CD4-positive, alpha-beta T cell (primary cell): ENCODE data around the gene KIF5A. TPM values are rescaled to one million over a fixed set of nuclear protein-coding genes. Genes with fewer than 3 reads are reported as not detected.
A peak's percentile ranks its signal among the peaks of the same experiment; 100 is the strongest.
"Not testable (repeated sequence)": the region's sequence is repeated elsewhere in the genome, so short reads cannot be mapped to it uniquely, and the experiment has no call there.

ENCODE experiments used
- ATAC-seq: fragments of 200-7000 bp; cut with Tn5 transposase; one replicate; pipeline ENCODE4 v1.10.0; 2022; ENCODE audit warnings: mild to moderate bottlenecking; ENCODE audit not compliant: poor library complexity
- CTCF ChIA-PET: fragments of 350-600 bp; sonication (Branson Sonifier 250); formaldehyde crosslinking; loops from one replicate; lab custom pipeline; 2021; ENCODE audit warnings: antibody characterized with exemption, inconsistent platforms; lab: Charles Lee
- POLR2A ChIA-PET: fragments of 350-600 bp; sonication (Branson Sonifier 250); formaldehyde crosslinking; loops from one replicate; lab custom pipeline; 2021; ENCODE audit warnings: antibody characterized with exemption, inconsistent platforms; lab: Charles Lee
- DNase-seq, 14 experiments: peaks; one replicate each; pipeline ENCODE4 v3.0.0-alpha.2; 2013 to 2020; ENCODE audit warnings: mixed read lengths in 2 of 14
- H3K27ac ChIP-seq, 2 donors: one replicate each; pipeline versions ENCODE4 v1.5.1 to v1.7.0; 2013; ENCODE audit warnings: low read length in 2 of 2, low read depth in 1 of 2, mild to moderate bottlenecking in 1 of 2
- H3K27me3 ChIP-seq, 2 experiments: 1 replicate in 1 of 2; 2 replicates in 1 of 2; pipeline versions ENCODE4 v1.6.1 to v1.7.0; 2013; ENCODE audit warnings: low read length in 2 of 2, control low read depth in 1 of 2, mild to moderate bottlenecking in 1 of 2, moderate library complexity in 1 of 2; ENCODE audit not compliant: insufficient read depth in 2 of 2, control insufficient read depth in 1 of 2
- H3K36me3 ChIP-seq: one replicate; pipeline ENCODE4 v1.6.1; 2013; ENCODE audit warnings: low read length, control low read depth; ENCODE audit not compliant: insufficient read depth
- H3K4me1 ChIP-seq: one replicate; pipeline ENCODE4 v1.6.1; 2013; ENCODE audit warnings: low read length, control low read depth; ENCODE audit not compliant: insufficient read depth
- H3K4me3 ChIP-seq: one replicate; pipeline ENCODE4 v1.5.1; 2013; ENCODE audit warnings: mild to moderate bottlenecking, low read length, moderate library complexity
- H3K9me3 ChIP-seq, 2 experiments: 1 replicate in 1 of 2; 2 replicates in 1 of 2; pipeline versions ENCODE4 v1.6.1 to v1.7.0; 2013; ENCODE audit warnings: low read length in 2 of 2, mild to moderate bottlenecking in 2 of 2, control low read depth in 1 of 2, moderate library complexity in 1 of 2; ENCODE audit not compliant: control insufficient read depth in 1 of 2, insufficient read depth in 1 of 2
- H3K27ac Mint-ChIP-seq: one replicate; pipeline ENCODE4 v1.8.0; 2020; ENCODE audit warnings: mixed read lengths
- H3K27me3 Mint-ChIP-seq: one replicate; pipeline ENCODE4 v1.8.0; 2021; ENCODE audit warnings: mixed read lengths
- H3K36me3 Mint-ChIP-seq: one replicate; pipeline ENCODE4 v1.8.0; 2021; ENCODE audit warnings: low read depth, mixed read lengths
- H3K4me1 Mint-ChIP-seq: one replicate; pipeline ENCODE4 v1.8.0; 2021; ENCODE audit warnings: low read depth, mixed read lengths
- H3K4me3 Mint-ChIP-seq: one replicate; pipeline ENCODE4 v1.8.0; 2020; ENCODE audit warnings: mild to moderate bottlenecking, mixed read lengths
- H3K9me3 Mint-ChIP-seq: one replicate; pipeline ENCODE4 v1.8.0; 2020; ENCODE audit warnings: mixed read lengths
- intact Hi-C, 2 experiments: fragments of 100-400 bp; cut with DNase I in 1 of 2; cut with micrococcal nuclease in 1 of 2; formaldehyde crosslinking; loops; one replicate each; pipeline versions ENCODE4 v1.15.1 to v1.9.0; 2023 to 2025; cut with DNase I, micrococcal nuclease
- total RNA-seq, 174 experiments: library from RNA in 2 of 174; stranded (reverse) in 2 of 174; gene quantifications; one replicate each; pipeline ENCODE4 v1.2.3 and lab custom pipeline; 2021 to 2026
- TF ChIP-seq, protein P1 (sequence below): fragments of 200-600 bp; IDR thresholded peaks from one replicate; pipeline ENCODE4 v1.8.0; 2022; ENCODE audit warnings: antibody characterized with exemption, mild to moderate bottlenecking

KIF5A gene
- total RNA-seq, 2 experiments from 2014 or later = 0.39 to 0.47 TPM

DNA sequence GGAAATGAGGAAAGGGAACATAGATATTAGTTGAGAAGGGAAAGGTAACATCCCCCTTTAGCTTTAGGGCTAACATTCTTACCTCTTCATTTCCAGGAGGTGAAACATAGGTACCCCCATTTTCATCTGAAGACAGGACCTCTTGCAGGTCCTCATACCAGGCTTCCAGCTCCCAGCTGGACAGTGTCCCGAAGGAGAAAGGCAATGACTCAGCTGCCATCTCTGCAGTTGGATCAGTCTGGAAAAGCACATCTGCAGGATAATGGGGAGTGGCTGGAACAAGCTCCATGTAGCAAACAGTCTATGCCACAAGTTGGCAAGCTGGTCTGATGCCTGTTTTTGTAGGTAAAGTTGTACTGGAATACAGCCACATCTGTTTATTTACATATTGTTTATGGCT, 32.7 kb upstream of the KIF5A start:
- Mint-ChIP-seq H3K4me1 (peaks cover 45% of the 10 kb centered on the region), H3K27me3 (no peaks in the 10 kb centered on the region), H3K36me3 (peaks cover 87% of the 10 kb centered on the region), H3K9me3 (no peaks in the 10 kb centered on the region), H3K4me3 (peak overlapping the region; percentile 81), H3K27ac (peak overlapping the region; percentile 100)
- Histone ChIP-seq H3K9me3 (no peaks in the 10 kb centered on the region), H3K27ac (peak overlapping the region in 1 of 2 donors; percentile 11), H3K36me3 (peaks cover 59% of the 10 kb centered on the region), H3K27me3 (no peaks in the 10 kb centered on the region), H3K4me1 (peaks cover 41% of the 10 kb centered on the region), H3K4me3 (no peak overlapping the region)
- TF ChIP-seq, protein P1, sequence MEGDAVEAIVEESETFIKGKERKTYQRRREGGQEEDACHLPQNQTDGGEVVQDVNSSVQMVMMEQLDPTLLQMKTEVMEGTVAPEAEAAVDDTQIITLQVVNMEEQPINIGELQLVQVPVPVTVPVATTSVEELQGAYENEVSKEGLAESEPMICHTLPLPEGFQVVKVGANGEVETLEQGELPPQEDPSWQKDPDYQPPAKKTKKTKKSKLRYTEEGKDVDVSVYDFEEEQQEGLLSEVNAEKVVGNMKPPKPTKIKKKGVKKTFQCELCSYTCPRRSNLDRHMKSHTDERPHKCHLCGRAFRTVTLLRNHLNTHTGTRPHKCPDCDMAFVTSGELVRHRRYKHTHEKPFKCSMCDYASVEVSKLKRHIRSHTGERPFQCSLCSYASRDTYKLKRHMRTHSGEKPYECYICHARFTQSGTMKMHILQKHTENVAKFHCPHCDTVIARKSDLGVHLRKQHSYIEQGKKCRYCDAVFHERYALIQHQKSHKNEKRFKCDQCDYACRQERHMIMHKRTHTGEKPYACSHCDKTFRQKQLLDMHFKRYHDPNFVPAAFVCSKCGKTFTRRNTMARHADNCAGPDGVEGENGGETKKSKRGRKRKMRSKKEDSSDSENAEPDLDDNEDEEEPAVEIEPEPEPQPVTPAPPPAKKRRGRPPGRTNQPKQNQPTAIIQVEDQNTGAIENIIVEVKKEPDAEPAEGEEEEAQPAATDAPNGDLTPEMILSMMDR = no peak
- CTCF ChIA-PET = no interaction called here
- no peak for ATAC-seq
- DNase-seq = no peak
- POLR2A ChIA-PET = no interaction called here
- intact Hi-C loops = no loop called here

DNA sequence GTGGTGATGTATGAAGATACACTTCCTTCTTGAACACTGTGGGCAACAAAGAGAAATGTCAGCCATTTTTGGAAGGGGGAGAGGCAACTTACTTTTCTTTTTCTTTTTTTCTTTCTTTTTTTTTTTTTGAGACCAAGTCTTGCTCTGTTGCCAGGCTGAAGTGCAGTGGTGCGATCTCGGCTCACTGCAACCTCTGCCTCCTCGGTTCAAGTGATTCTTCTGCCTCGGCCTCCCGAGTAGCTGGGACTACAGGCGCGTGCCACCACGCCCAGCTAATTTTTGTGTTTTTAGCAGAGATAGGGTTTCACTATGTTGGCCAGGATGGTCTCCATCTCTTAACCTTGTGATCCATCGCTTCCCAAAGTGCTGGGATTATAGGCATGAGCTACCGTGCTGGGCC, 32.1 kb upstream of the KIF5A start:
- Mint-ChIP-seq H3K27ac (peak overlapping the region; percentile 100), H3K4me1 (peaks cover 47% of the 10 kb centered on the region), H3K4me3 (peak overlapping the region; percentile 95), H3K36me3 (peaks cover 82% of the 10 kb centered on the region)
- H3K9me3 ChIP-seq, ATAC-seq, DNase-seq, H3K9me3 Mint-ChIP-seq, H3K27me3 ChIP-seq, H3K27me3 Mint-ChIP-seq, POLR2A ChIA-PET, H3K4me3 ChIP-seq: not testable (repeated sequence)
- Histone ChIP-seq H3K4me1 (peaks cover 44% of the 10 kb centered on the region), H3K36me3 (peaks cover 53% of the 10 kb centered on the region), H3K27ac (peak overlapping the region in 1 of 2 donors; percentile 16)
- CTCF ChIA-PET = interaction anchor here (2.0 kb wide), 1 partner anchor 59 kb away, joined by 8 read pairs; the partner anchor contains the start of gene GLI1
- intact Hi-C loops = loop anchor here in 1 of 2 experiments (1.0 kb wide), 1 partner anchor 30 kb away; the partner anchor contains the start of gene DCTN2

DNA sequence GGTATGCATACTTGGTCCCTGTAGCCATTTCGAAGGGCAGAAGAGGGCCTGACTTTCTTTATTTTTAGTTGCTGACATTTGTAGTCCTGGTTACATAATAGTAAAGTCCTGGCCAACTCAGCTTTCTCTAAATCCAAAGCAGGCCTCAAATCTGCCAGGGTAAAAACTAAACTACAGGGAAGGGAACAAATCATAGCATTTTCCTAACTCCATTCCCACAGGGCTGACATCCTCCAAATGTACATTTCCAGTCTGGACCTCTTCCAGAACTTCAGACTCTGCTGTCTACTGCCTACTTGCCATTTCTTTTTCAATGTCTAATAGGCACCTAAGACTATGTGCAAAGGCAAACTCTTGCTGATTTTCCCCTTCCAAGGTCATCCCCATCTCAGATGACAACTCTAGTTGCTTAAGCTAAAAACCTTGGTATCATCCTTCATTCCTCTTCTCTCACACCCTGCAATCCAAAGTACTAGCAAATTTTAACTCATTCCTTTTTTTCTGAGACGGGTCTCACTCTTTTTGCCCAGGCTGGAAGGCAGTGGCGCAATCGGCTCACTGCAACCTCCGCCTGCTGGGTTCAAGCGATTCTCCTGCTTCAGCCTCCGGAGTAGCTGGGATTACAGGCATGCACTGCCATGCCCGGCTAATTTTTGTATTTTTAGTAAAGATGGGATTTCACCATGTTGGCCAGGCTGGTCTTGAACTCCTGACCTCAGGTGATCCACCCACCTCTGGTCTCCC, 31.5 kb upstream of the KIF5A start:
- no peak for ATAC-seq
- TF ChIP-seq, protein P1 = no peak
- intact Hi-C loops = loop anchor here in 1 of 2 experiments (1.0 kb wide), 1 partner anchor 29 kb away; the partner anchor contains the start of gene DCTN2
- no peaks in the 10 kb centered on the region for H3K9me3 ChIP-seq
- Mint-ChIP-seq H3K27ac (peak overlapping the region; percentile 100), H3K4me1 (peaks cover 50% of the 10 kb centered on the region), H3K27me3 (no peaks in the 10 kb centered on the region), H3K9me3 (no peaks in the 10 kb centered on the region), H3K4me3 (peak overlapping the region; percentile 95), H3K36me3 (peaks cover 79% of the 10 kb centered on the region)
- no peak for DNase-seq
- peaks cover 47% of the 10 kb centered on the region for H3K36me3 ChIP-seq
- H3K27me3 ChIP-seq = no peaks in the 10 kb centered on the region
- peaks cover 47% of the 10 kb centered on the region for H3K4me1 ChIP-seq
- no peak overlapping the region for H3K4me3 ChIP-seq
- ChIA-PET POLR2A (interaction anchor here (2.9 kb wide), 1 partner anchor 40 kb away, joined by 61 read pairs; the partner anchor contains the start of gene ARHGAP9), CTCF (interaction anchor here (2.0 kb wide), 1 partner anchor 60 kb away, joined by 8 read pairs; the partner anchor contains the start of gene GLI1)
- peak overlapping the region in 1 of 2 donors; percentile 16 for H3K27ac ChIP-seq
